Globus pallidus (tissue), 1 donor: ENCODE measurements around the gene CCDC12.

ENCODE experiments used
- DNase-seq: peaks from one replicate; pipeline ENCODE4 v3.0.0-alpha.2; 2015; ENCODE audit warnings: low spot score

The CCDC12 gene

GRCh38 chr3:46935989-46936558 lies 40.5 kb downstream of the CCDC12 start:
- no peak for DNase-seq

GRCh38 chr3:46935168-46935858 lies 41.2 kb downstream of the CCDC12 start:
- DNase-seq, result no peak

- no peak for DNase-seq
Measured at GRCh38 chr3:46934498-46935167, 41.9 kb downstream of the CCDC12 start.

GRCh38 chr3:46934072-46934471 lies 42.5 kb downstream of the CCDC12 start:
- no peak for DNase-seq

- DNase-seq, result no peak
Measured at GRCh38 chr3:46933261-46933660, 43.3 kb downstream of the CCDC12 start.

- no peak for DNase-seq
Measured at GRCh38 chr3:46932455-46933225, 43.9 kb downstream of the CCDC12 start.

GRCh38 chr3:46931631-46932331 lies 44.8 kb downstream of the CCDC12 start:
- no peak for DNase-seq

- no peak for DNase-seq
Measured at GRCh38 chr3:46930945-46931403, 45.6 kb downstream of the CCDC12 start.

GRCh38 chr3:46930166-46930944 lies 46.2 kb downstream of the CCDC12 start:
- DNase-seq, result no peak

GRCh38 chr3:46929324-46929723 lies 47.2 kb downstream of the CCDC12 start:
- no peak for DNase-seq

GRCh38 chr3:46928282-46928681 lies 48.3 kb downstream of the CCDC12 start:
- DNase-seq, result peak; percentile 28

- no peak for DNase-seq
Measured at GRCh38 chr3:46927718-46928073, 48.8 kb downstream of the CCDC12 start.

GRCh38 chr3:46926871-46927717 lies 49.5 kb downstream of the CCDC12 start:
- peak; percentile 55 for DNase-seq

- no peak for DNase-seq
Measured at GRCh38 chr3:46926447-46926846, 50.1 kb downstream of the CCDC12 start.

GRCh38 chr3:46926039-46926438 lies 50.5 kb downstream of the CCDC12 start:
- DNase-seq, result no peak

GRCh38 chr3:46925585-46925934 lies 51.0 kb downstream of the CCDC12 start:
- no peak for DNase-seq

GRCh38 chr3:46924921-46925584 lies 51.5 kb downstream of the CCDC12 start:
- no peak for DNase-seq

- no peak for DNase-seq
Measured at GRCh38 chr3:46923559-46924350, 52.8 kb downstream of the CCDC12 start.
